Measurements from ENCODE around the gene ATP9B.
A peak's percentile ranks its signal among the peaks of the same experiment; 100 is the strongest.

The ATP9B gene

GRCh38 chr18:79399275-79400081 lies 330.3 kb downstream of the ATP9B start:
- H3K9ac ChIP-seq (ENCODE audit: low read depth, low read length, poor library complexity, severe bottlenecking) = peak overlapping the region; percentile 94
- TF ChIP-seq CTCF (conservative IDR thresholded peaks at IDR 0.05; ENCODE audit: low read length) = no peak
- TF ChIP-seq EZH2phosphoT487 (IDR thresholded peaks at IDR 0.05; ENCODE audit: borderline replicate concordance) = no peak
- H3K9me3 ChIP-seq (ENCODE audit: insufficient read depth, low read depth, low read length) = no peaks in the 10 kb centered on the region
- no peaks in the 10 kb centered on the region for H3K27me3 ChIP-seq (ENCODE audit: insufficient read depth, low read length, poor library complexity, severe bottlenecking)
- no peaks in the 10 kb centered on the region for H3K36me3 ChIP-seq (ENCODE audit: insufficient read depth, low read length)
- peaks cover 56% of the 10 kb centered on the region for H3K79me2 ChIP-seq (ENCODE audit: insufficient read depth, low read length)
- peaks cover 12% of the 10 kb centered on the region for H4K20me1 ChIP-seq (ENCODE audit: insufficient read depth, low read length, poor library complexity, severe bottlenecking)
- H3K9me2 ChIP-seq (replicated peaks; ENCODE audit: low read depth, low read length) = no peaks in the 10 kb centered on the region
- H3K4me1 ChIP-seq (ENCODE audit: insufficient read depth, low read length, poor library complexity, severe bottlenecking) = peaks cover 52% of the 10 kb centered on the region
- peak overlapping the region; percentile 59; the same call in 1 of the 2 replicates for H2AFZ ChIP-seq (ENCODE audit: low read length)
- H3F3A ChIP-seq (ENCODE audit: low read depth) = no peaks in the 10 kb centered on the region
- peak overlapping the region; percentile 70 for H3K4me3 ChIP-seq (ENCODE audit: low read length, poor library complexity, severe bottlenecking)
- peak overlapping the region; percentile 74 for H3K4me2 ChIP-seq (ENCODE audit: low read depth, low read length, poor library complexity, severe bottlenecking)

- peak overlapping the region; percentile 59; the same call in 1 of the 2 replicates for H2AFZ ChIP-seq (ENCODE audit: low read length)
- peak overlapping the region; percentile 70 for H3K4me3 ChIP-seq (ENCODE audit: low read length, poor library complexity, severe bottlenecking)
- H3K9me3 ChIP-seq (ENCODE audit: insufficient read depth, low read depth, low read length) = no peaks in the 10 kb centered on the region
- H3K4me1 ChIP-seq (ENCODE audit: insufficient read depth, low read length, poor library complexity, severe bottlenecking) = peaks cover 52% of the 10 kb centered on the region
- no peaks in the 10 kb centered on the region for H3K36me3 ChIP-seq (ENCODE audit: insufficient read depth, low read length)
- peak overlapping the region; percentile 94 for H3K9ac ChIP-seq (ENCODE audit: low read depth, low read length, poor library complexity, severe bottlenecking)
- no peak for TF ChIP-seq CTCF (conservative IDR thresholded peaks at IDR 0.05; ENCODE audit: low read length)
- no peak for TF ChIP-seq EZH2phosphoT487 (IDR thresholded peaks at IDR 0.05; ENCODE audit: borderline replicate concordance)
- H4K20me1 ChIP-seq (ENCODE audit: insufficient read depth, low read length, poor library complexity, severe bottlenecking) = peaks cover 18% of the 10 kb centered on the region
- no peaks in the 10 kb centered on the region for H3F3A ChIP-seq (ENCODE audit: low read depth)
- peak overlapping the region; percentile 74 for H3K4me2 ChIP-seq (ENCODE audit: low read depth, low read length, poor library complexity, severe bottlenecking)
- H3K9me2 ChIP-seq (replicated peaks; ENCODE audit: low read depth, low read length) = no peaks in the 10 kb centered on the region
- H3K79me2 ChIP-seq (ENCODE audit: insufficient read depth, low read length) = peaks cover 63% of the 10 kb centered on the region
- H3K27me3 ChIP-seq (ENCODE audit: insufficient read depth, low read length, poor library complexity, severe bottlenecking) = no peaks in the 10 kb centered on the region
Measured at GRCh38 chr18:79400091-79400590, 330.9 kb downstream of the ATP9B start.

GRCh38 chr18:79400591-79401381 lies 331.6 kb downstream of the ATP9B start:
- Histone ChIP-seq H3K9ac (ENCODE audit: low read depth, low read length, poor library complexity, severe bottlenecking) (peak overlapping the region; percentile 94), H3K79me2 (ENCODE audit: insufficient read depth, low read length) (peaks cover 69% of the 10 kb centered on the region), H3K9me3 (ENCODE audit: insufficient read depth, low read depth, low read length) (no peaks in the 10 kb centered on the region), H3F3A (ENCODE audit: low read depth) (no peaks in the 10 kb centered on the region), H3K36me3 (ENCODE audit: insufficient read depth, low read length) (no peaks in the 10 kb centered on the region), H3K4me2 (ENCODE audit: low read depth, low read length, poor library complexity, severe bottlenecking) (peak overlapping the region; percentile 68), H3K9me2 (replicated peaks; ENCODE audit: low read depth, low read length) (no peaks in the 10 kb centered on the region), H3K27me3 (ENCODE audit: insufficient read depth, low read length, poor library complexity, severe bottlenecking) (no peaks in the 10 kb centered on the region), H3K4me3 (ENCODE audit: low read length, poor library complexity, severe bottlenecking) (peak overlapping the region; percentile 70), H2AFZ (ENCODE audit: low read length) (peak overlapping the region; percentile 48; the same call in 1 of the 2 replicates), H4K20me1 (ENCODE audit: insufficient read depth, low read length, poor library complexity, severe bottlenecking) (peaks cover 18% of the 10 kb centered on the region), H3K4me1 (ENCODE audit: insufficient read depth, low read length, poor library complexity, severe bottlenecking) (peaks cover 59% of the 10 kb centered on the region)
- TF ChIP-seq EZH2phosphoT487 (IDR thresholded peaks at IDR 0.05; ENCODE audit: borderline replicate concordance) (no peak), CTCF (conservative IDR thresholded peaks at IDR 0.05; ENCODE audit: low read length) (no peak)

Measured in Loucy (cell line).